Pancreas (tissue), 10 donors: ENCODE measurements around the gene BBX. TPM values are rescaled to one million over a fixed set of nuclear protein-coding genes. Genes with fewer than 3 reads are reported as not detected.

Experiments used
- ATAC-seq, 4 donors: fragments of 200-7000 bp; cut with Tn5 transposase; one replicate each; pipeline versions ENCODE4 v1.8.0 to v1.9.1; 2020; ENCODE audit warnings: mild to moderate bottlenecking in 4 of 4, moderate library complexity in 4 of 4
- DNase-seq, 6 donors: peaks; one replicate each; pipeline ENCODE4 v3.0.0-alpha.2; 2020
- FAIRE-seq: peaks from 2 replicates; lab custom pipeline; 2012; peaks lifted over from hg19 to GRCh38; lab: Jason Lieb, UNC
- H3K27ac ChIP-seq, 4 donors: fragments of 200-600 bp; sonication (generic); 1 replicate in 3 of 4; 2 replicates in 1 of 4; pipeline versions ENCODE4 v1.5.0 to v1.8.0; 2020
- H3K27me3 ChIP-seq, 4 donors: fragments of 200-600 bp; one replicate each; pipeline ENCODE4 v1.8.0; 2021
- H3K36me3 ChIP-seq, 3 donors: fragments of 200-600 bp; sonication (generic) in 1 of 3; one replicate each; pipeline versions ENCODE4 v1.5.0 to v1.8.0; 2020 to 2021
- H3K4me1 ChIP-seq, 3 donors: fragments of 200-600 bp; one replicate each; pipeline ENCODE4 v1.8.0; 2021
- H3K4me3 ChIP-seq, 4 donors: fragments of 200-600 bp; sonication (generic) in 2 of 4; one replicate each; pipeline versions ENCODE4 v1.5.0 to v1.8.0; 2020 to 2021
- H3K9me3 ChIP-seq, 4 donors: fragments of 200-600 bp; one replicate each; pipeline ENCODE4 v1.8.0; 2021
- CTCF ChIP-seq, 4 donors: fragments of 200-600 bp; sonication (generic) in 3 of 4; IDR thresholded peaks; one replicate each; pipeline versions ENCODE4 v1.5.0 to v1.8.0; 2021; ENCODE audit warnings: antibody characterized with exemption in 4 of 4
- WGBS, 2 donors: extraction: QIAGEN DNeasy Blood & Tissue Kit; methylation state at CpG; one replicate each; pipeline ENCODE4 v1.1.7; 2013; 5-methylcytosine and 5-hydroxymethylcytosine counted together
- intact Hi-C, 3 donors: fragments of 100-400 bp; cut with DNase I; formaldehyde crosslinking; loops; one replicate each; pipeline versions ENCODE4 v1.11.1 to v1.14.2; 2022
- polyA plus RNA-seq, 2 donors: library from polyadenylated mRNA; stranded (reverse); fragments of 200-250 nt; gene quantifications; one replicate each; pipeline ENCODE4 v1.2.3, GENCODE V29; 2013
- total RNA-seq, 6 donors: library from RNA; stranded (reverse); fragmentation: NEBNext Ultra II Directional in 4 of 6; extraction: Animal tissue kit (Norgen Biotek cat#: 25700) in 4 of 6; gene quantifications; one replicate each; pipeline versions ENCODE4 v1.2.1 to v1.2.4, GENCODE V29; 2021 to 2023
- donor health status: healthy with polysubstance abuse.
- donor health status: DM: no; HTN: no; CAD: no; lungs with moderate emphysema.
- donor health status: DM: no; HTN: no; CAD: no.
- donor health status: control.
- donor health status: control.
- donor health status: Bipolar disorder and iron deficiency.
- donor health status: DM: yes; HTN: yes; CAD: no.
- donor health status: DM: no; HTN: no; CAD: no.
- donor health status: DM: no; HTN: no; CAD: no.
- donor health status: DM: yes; HTN: yes; CAD: no.

The BBX gene
- total and polyA plus RNA-seq, 8 donors = 3.9 to 43.8 (median 19.8) TPM

- Histone ChIP-seq H3K9me3 (no peaks in the 10 kb centered on the region), H3K4me3 (no peak overlapping the region), H3K4me1 (peaks cover 0 to 8% (median 0%) of the 10 kb centered on the region in 3 donors), H3K27ac (no peak overlapping the region), H3K36me3 (no peaks in the 10 kb centered on the region), H3K27me3 (no peaks in the 10 kb centered on the region)
- 64 to 71% methylated on average over 5 of the region's 5 CpGs for WGBS, 2 donors
- intact Hi-C loops = no loop called here
- ATAC-seq = no peak
- no peak for TF ChIP-seq CTCF (IDR thresholded peaks at IDR 0.05)
- no peak for DNase-seq
- no peak for FAIRE-seq
Observed at GRCh38 chr3:107848351-107848915, 325.7 kb downstream of the BBX start.

GRCh38 chr3:107850681-107851080, 327.9 kb downstream of the BBX start:
- ATAC-seq (no peak), DNase-seq (no peak), FAIRE-seq (no peak)
- TF ChIP-seq CTCF (IDR thresholded peaks at IDR 0.05) = no peak
- Histone ChIP-seq H3K9me3 (no peaks in the 10 kb centered on the region), H3K27ac (no peak overlapping the region), H3K4me1 (peaks cover 0 to 8% (median 0%) of the 10 kb centered on the region in 3 donors), H3K27me3 (no peaks in the 10 kb centered on the region), H3K4me3 (no peak overlapping the region), H3K36me3 (no peaks in the 10 kb centered on the region)
- intact Hi-C loops = no loop called here
- WGBS, 2 donors = 33 to 47% methylated on average over 2 of the region's 2 CpGs

- no peak for TF ChIP-seq CTCF (IDR thresholded peaks at IDR 0.05)
- intact Hi-C loops = no loop called here
- ATAC-seq (peak in 1 of 4 donors; percentile 27), FAIRE-seq (no peak), DNase-seq (no peak)
- Histone ChIP-seq H3K9me3 (no peaks in the 10 kb centered on the region), H3K27me3 (no peaks in the 10 kb centered on the region), H3K4me1 (no peaks in the 10 kb centered on the region), H3K27ac (no peak overlapping the region), H3K4me3 (no peak overlapping the region), H3K36me3 (no peaks in the 10 kb centered on the region)
Observed at GRCh38 chr3:107853821-107854220, 331.1 kb downstream of the BBX start.

DNA sequence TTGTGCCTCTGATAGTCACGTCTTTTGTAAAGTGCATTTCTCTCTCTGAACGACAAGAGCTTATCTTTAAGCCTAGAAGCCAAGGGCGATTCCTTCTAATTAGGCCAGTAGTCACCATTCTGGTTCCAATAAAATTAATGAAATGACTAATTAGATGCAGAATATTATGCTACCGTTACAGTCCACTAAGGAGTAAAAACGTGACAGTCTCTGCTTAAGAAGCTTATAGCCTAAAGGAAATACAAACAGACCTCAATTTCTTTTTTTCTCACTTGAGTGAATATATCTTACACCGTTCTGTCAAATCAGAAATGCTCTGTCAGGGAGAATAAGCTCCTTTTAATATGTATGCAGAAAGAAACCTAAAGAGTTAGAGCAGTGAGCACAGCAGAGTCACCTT, 332.0 kb downstream of the BBX start:
- no peaks in the 10 kb centered on the region for H3K4me1 ChIP-seq
- ATAC-seq = no peak
- WGBS, 2 donors = 48 to 56% methylated on average over 6 of the region's 6 CpGs
- H3K36me3 ChIP-seq = no peaks in the 10 kb centered on the region
- H3K27me3 ChIP-seq = no peaks in the 10 kb centered on the region
- FAIRE-seq = no peak
- H3K27ac ChIP-seq = no peak overlapping the region
- DNase-seq = no peak
- H3K4me3 ChIP-seq = no peak overlapping the region
- no peak for TF ChIP-seq CTCF (IDR thresholded peaks at IDR 0.05)
- intact Hi-C loops = no loop called here
- no peaks in the 10 kb centered on the region for H3K9me3 ChIP-seq

DNA sequence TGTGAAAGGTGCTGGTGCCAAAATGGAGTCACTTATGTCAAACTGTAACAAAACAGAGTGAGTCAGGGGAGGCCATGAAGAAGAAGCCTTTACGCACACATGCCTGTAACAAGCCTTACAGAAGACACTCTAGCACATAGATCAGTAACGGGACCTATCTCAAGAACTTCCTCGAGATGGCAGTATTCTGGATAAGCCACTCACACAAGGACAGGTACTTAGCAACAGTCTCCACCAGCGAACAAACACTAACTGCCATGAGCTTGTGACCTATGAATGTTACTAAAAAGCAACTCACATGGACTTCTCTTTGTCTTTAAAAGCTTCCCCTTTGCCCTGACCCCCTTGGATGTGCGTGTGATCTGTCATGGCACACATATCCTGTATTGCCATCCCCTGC, 332.9 kb downstream of the BBX start:
- DNase-seq = no peak

More for the DNA sequence above, 332.9 kb downstream of the BBX start:
- Histone ChIP-seq H3K27me3 (no peaks in the 10 kb centered on the region), H3K9me3 (no peaks in the 10 kb centered on the region), H3K36me3 (no peaks in the 10 kb centered on the region), H3K4me1 (no peaks in the 10 kb centered on the region), H3K4me3 (no peak overlapping the region), H3K27ac (no peak overlapping the region)
- TF ChIP-seq CTCF (IDR thresholded peaks at IDR 0.05) = peak in 1 of 4 donors; percentile 8
- WGBS, 2 donors = 47 to 65% methylated on average over 5 of the region's 5 CpGs
- FAIRE-seq (no peak), ATAC-seq (peak; percentile 69 to 81 (median 78))
- intact Hi-C loops = no loop called here
